Endothelial cell of umbilical vein (primary cell): Measurements from ENCODE around the gene SPTLC3. TPM values are rescaled to one million over a fixed set of nuclear protein-coding genes. Genes with fewer than 3 reads are reported as not detected.

Experiments
- BruUV-seq: library from RNA; stranded (reverse); fragments of 400-500 nt; replicated peaks from 2 replicates; lab custom pipeline; 2021; lab: Mats Ljungman, UMichigan
- CTCF ChIA-PET: fragments of 300-600, 350-600 bp; sonication (Branson Sonifier 250); formaldehyde crosslinking; loops from one replicate; lab custom pipeline; 2021; ENCODE audit warnings: antibody characterized with exemption, inconsistent platforms; lab: Charles Lee
- POLR2A ChIA-PET: fragments of 300-600, 350-600 bp; sonication (Branson Sonifier 250); formaldehyde crosslinking; loops from one replicate; lab custom pipeline; 2021; ENCODE audit warnings: antibody characterized with exemption, inconsistent platforms; lab: Charles Lee
- DNase-seq: peaks from one replicate; pipeline ENCODE4 v3.0.0-alpha.2; 2011; ENCODE audit warnings: low read depth, low spot score
- FAIRE-seq: peaks from 2 replicates; lab custom pipeline; 2011; peaks lifted over from hg19 to GRCh38; lab: Jason Lieb, UNC
- H2AFZ ChIP-seq: 2 replicates; pipeline ENCODE4 v1.6.0; 2012; ENCODE audit warnings: low read depth, low read length, control low read depth, inconsistent platforms
- H3K27ac ChIP-seq: 2 replicates; pipeline ENCODE4 v1.5.1; 2011; ENCODE audit warnings: low read depth, mild to moderate bottlenecking, control low read depth, low read length, moderate library complexity; ENCODE audit not compliant: insufficient read depth
- H3K27me3 ChIP-seq, 2 experiments: 2 replicates each; pipeline versions ENCODE4 v1.6.0 to v1.6.1; 2011; ENCODE audit warnings: low read length in 2 of 2, mixed read lengths in 1 of 2; ENCODE audit not compliant: control insufficient read depth in 2 of 2, insufficient read depth in 2 of 2
- H3K36me3 ChIP-seq, 2 experiments: 2 replicates in 1 of 2; 3 replicates in 1 of 2; pipeline ENCODE4 v1.5.1; 2011; ENCODE audit warnings: low read length in 2 of 2, mild to moderate bottlenecking in 1 of 2, moderate library complexity in 1 of 2; ENCODE audit not compliant: control insufficient read depth in 2 of 2, insufficient read depth in 2 of 2; ENCODE audit errors: extremely low read depth in 1 of 2
- H3K4me1 ChIP-seq: 3 replicates; pipeline ENCODE4 v1.5.1; 2011; ENCODE audit warnings: mild to moderate bottlenecking, low read length; ENCODE audit not compliant: control insufficient read depth, insufficient read depth; ENCODE audit errors: extremely low read depth
- H3K4me2 ChIP-seq: 2 replicates; pipeline ENCODE4 v1.6.1; 2011; ENCODE audit warnings: low read length, control low read depth, mixed read lengths; ENCODE audit not compliant: insufficient read depth
- H3K4me3 ChIP-seq, 3 experiments: fragments of 200-600 bp in 1 of 3; sonication (generic), shearing (Covaris generic) in 1 of 3; replicated peaks in 1 of 3; 2 replicates each; pipeline ENCODE4 v1.5.1; 2011 to 2016; ENCODE audit warnings: control low read depth in 3 of 3, low read length in 3 of 3, mild to moderate bottlenecking in 2 of 3, inconsistent platforms in 1 of 3, low read depth in 1 of 3, moderate library complexity in 1 of 3; ENCODE audit not compliant: insufficient read depth in 1 of 3
- H3K79me2 ChIP-seq: 2 replicates; pipeline ENCODE4 v1.6.0; 2012; ENCODE audit warnings: low read length, inconsistent platforms; ENCODE audit not compliant: control insufficient read depth, insufficient read depth
- H3K9ac ChIP-seq: replicated peaks from 2 replicates; pipeline ENCODE3; 2011; ENCODE audit warnings: low read length, control low read depth; ENCODE audit not compliant: insufficient read depth; ENCODE audit errors: extremely low read depth
- H3K9me1 ChIP-seq: replicated peaks from 3 replicates; pipeline ENCODE4 v1.6.0; 2011; ENCODE audit warnings: mild to moderate bottlenecking, low read length; ENCODE audit not compliant: control insufficient read depth, insufficient read depth; ENCODE audit errors: extremely low read depth
- H3K9me3 ChIP-seq: replicated peaks from 2 replicates; pipeline ENCODE4 v1.5.1; 2012; ENCODE audit warnings: low read length, inconsistent platforms; ENCODE audit not compliant: control insufficient read depth, insufficient read depth
- H4K20me1 ChIP-seq: replicated peaks from 2 replicates; pipeline ENCODE3; 2011; ENCODE audit warnings: mild to moderate bottlenecking, low read length; ENCODE audit not compliant: control insufficient read depth, insufficient read depth; ENCODE audit errors: extremely low read depth
- CTCF ChIP-seq, 2 donors: IDR thresholded peaks; 1 replicate in 1 of 2; 2 replicates in 1 of 2; pipeline ENCODE4 v1.5.1; 2011; ENCODE audit warnings: low read length in 2 of 2, mild to moderate bottlenecking in 2 of 2, moderate library complexity in 2 of 2, control low read depth in 1 of 2, inconsistent platforms in 1 of 2, low read depth in 1 of 2; ENCODE audit not compliant: insufficient read depth in 1 of 2; ENCODE audit errors: extremely low read depth in 1 of 2
- EZH2 ChIP-seq: IDR thresholded peaks from 2 replicates; pipeline ENCODE4 v1.6.1; 2012; ENCODE audit warnings: borderline replicate concordance, low read depth, mild to moderate bottlenecking, moderate library complexity, low read length, inconsistent platforms; ENCODE audit not compliant: severe bottlenecking
- FOS ChIP-seq: IDR thresholded peaks from 2 replicates; pipeline ENCODE4 v1.6.1; 2011; ENCODE audit warnings: mild to moderate bottlenecking, low read length, moderate library complexity, borderline replicate concordance; ENCODE audit not compliant: insufficient read depth
- JUN ChIP-seq: IDR thresholded peaks from 2 replicates; pipeline ENCODE4 v1.6.1; 2011; ENCODE audit warnings: borderline replicate concordance, low read depth; ENCODE audit not compliant: insufficient read length, insufficient read depth
- MAX ChIP-seq: IDR thresholded peaks from 2 replicates; pipeline ENCODE4 v1.6.1; 2011; ENCODE audit not compliant: insufficient read depth, insufficient read length
- dilution Hi-C: fragments of 300-500 bp; cut with MboI; formaldehyde crosslinking; loops from one replicate; pipeline ENCODE4 v1.15.0; 2019; ENCODE audit warnings: low sequenced_read_pairs; ENCODE audit not compliant: extremely low pct_ligation_motif_present
- intact Hi-C: fragments of 100-400 bp; cut with micrococcal nuclease; formaldehyde crosslinking; loops from one replicate; pipeline ENCODE4 v1.10.0; 2022
- polyA plus RNA-seq, 4 experiments: library from polyadenylated mRNA; depleted of rRNA in 3 of 4; stranded (reverse) in 3 of 4; unstranded in 1 of 4; fragments of >200 nt; gene quantifications; 2 replicates each; pipeline versions ENCODE4 v1.2.1 to v1.2.3, GENCODE V29; 2011 to 2012; ENCODE audit warnings: missing spikeins in 1 of 4
- total RNA-seq: library from RNA; stranded (reverse); gene quantifications from 2 replicates; pipeline ENCODE4 v1.2.3, GENCODE V29; 2021

SPTLC3 gene
- total and polyA plus RNA-seq, 2 donors (not counting 3 experiments of a cell fraction or from before 2014, with no cell fraction given) = 0.29 to 0.35 TPM

- dilution Hi-C loops (no loop called here), intact Hi-C loops (no loop called here)
- no peaks in the 10 kb centered on the region for H3K27me3 ChIP-seq
- no peak overlapping the region for H2AFZ ChIP-seq
- ChIA-PET CTCF (interaction anchor here (1.0 kb wide), 1 partner anchor 33 kb away, joined by 3 read pairs; no protein-coding TSS in a partner anchor), POLR2A (no interaction called here)
- H3K9me1 ChIP-seq = no peaks in the 10 kb centered on the region
- no peak for TF ChIP-seq MAX
- TF ChIP-seq EZH2 = no peak
- no peak for TF ChIP-seq FOS
- no peak overlapping the region for H3K4me2 ChIP-seq
- FAIRE-seq = no peak
- no peak for DNase-seq
- H3K27ac ChIP-seq = no peak overlapping the region
- no peaks in the 10 kb centered on the region for H3K4me1 ChIP-seq
- no peaks in the 10 kb centered on the region for H3K79me2 ChIP-seq
- H4K20me1 ChIP-seq = no peaks in the 10 kb centered on the region
- BruUV-seq = no TSS peak
- no peak overlapping the region for H3K4me3 ChIP-seq
- no peaks in the 10 kb centered on the region for H3K9me3 ChIP-seq
- H3K36me3 ChIP-seq = no peaks in the 10 kb centered on the region
- H3K9ac ChIP-seq = no peak overlapping the region
Measured at GRCh38 chr20:13068336-13068735, 59.6 kb downstream of the SPTLC3 start.

- TF ChIP-seq CTCF (IDR thresholded peaks at IDR 0.05; ENCODE audit: extremely low read depth in 1 of 2, insufficient read depth in 1 of 2, low read depth in 1 of 2, low read length in 2 of 2) = no peak
- TF ChIP-seq JUN = no peak
- TF ChIP-seq EZH2 = no peak
- Histone ChIP-seq H3K4me1 (no peaks in the 10 kb centered on the region), H3K4me2 (no peak overlapping the region), H2AFZ (no peak overlapping the region), H3K79me2 (no peaks in the 10 kb centered on the region), H3K27ac (no peak overlapping the region), H3K4me3 (no peak overlapping the region), H4K20me1 (no peaks in the 10 kb centered on the region), H3K9ac (no peak overlapping the region), H3K9me1 (no peaks in the 10 kb centered on the region), H3K9me3 (no peaks in the 10 kb centered on the region), H3K36me3 (no peaks in the 10 kb centered on the region), H3K27me3 (no peaks in the 10 kb centered on the region)
- POLR2A ChIA-PET = no interaction called here
- dilution Hi-C loops (no loop called here), intact Hi-C loops (loop anchor here (5.0 kb wide), 1 partner anchor 45 kb away; no protein-coding TSS in a partner anchor)
- no peak for DNase-seq
- CTCF ChIA-PET = no interaction called here
- BruUV-seq = no TSS peak
- FAIRE-seq = no peak
Measured at GRCh38 chr20:13081877-13082276, 73.1 kb downstream of the SPTLC3 start.
